B cell (primary cell): ENCODE measurements around the gene UBA7. TPM values are rescaled to one million over a fixed set of nuclear protein-coding genes. Genes with fewer than 3 reads are reported as not detected.

Source experiments
- ATAC-seq: fragments of 200-7000 bp; cut with Tn5 transposase; one replicate; pipeline ENCODE4 v1.10.0; 2021; ENCODE audit warnings: low read depth, mild to moderate bottlenecking, moderate number of reproducible peaks, moderate library complexity
- CTCF ChIA-PET: fragments of 350-600 bp; sonication (Branson Sonifier 250); formaldehyde crosslinking; loops from one replicate; lab custom pipeline; 2021; ENCODE audit warnings: antibody characterized with exemption, inconsistent platforms; lab: Charles Lee
- POLR2A ChIA-PET: fragments of 350-600 bp; sonication (Branson Sonifier 250); formaldehyde crosslinking; loops from one replicate; lab custom pipeline; 2021; ENCODE audit warnings: antibody characterized with exemption; lab: Charles Lee
- DNase-seq: peaks from one replicate; pipeline ENCODE4 v3.0.0; 2013
- H2AFZ ChIP-seq: 2 replicates; pipeline ENCODE4 v1.6.1; 2012; ENCODE audit warnings: mild to moderate bottlenecking, low read depth, low read length; ENCODE audit not compliant: insufficient read depth, poor library complexity, severe bottlenecking
- H3K27ac ChIP-seq, 2 donors: 1 replicate in 1 of 2; 2 replicates in 1 of 2; pipeline ENCODE4 v1.5.1; 2012 to 2013; ENCODE audit warnings: low read length in 2 of 2, mild to moderate bottlenecking in 2 of 2, moderate library complexity in 1 of 2
- H3K27me3 ChIP-seq, 4 experiments: fragments of 200-600 bp in 1 of 4; sonication (generic) in 1 of 4; replicated peaks in 1 of 4; 1 replicate in 2 of 4; 2 replicates in 2 of 4; pipeline versions ENCODE4 v1.6.1 to v1.7.0; 2013 to 2016; ENCODE audit warnings: low read length in 3 of 4, mild to moderate bottlenecking in 2 of 4, mixed read lengths in 1 of 4, moderate library complexity in 1 of 4; ENCODE audit not compliant: insufficient read depth in 4 of 4, control insufficient read depth in 3 of 4; ENCODE audit errors: control extremely low read depth in 1 of 4
- H3K36me3 ChIP-seq, 2 experiments: replicated peaks in 1 of 2; 1 replicate in 1 of 2; 2 replicates in 1 of 2; pipeline versions ENCODE4 v1.6.1 to v1.7.1; 2013; ENCODE audit warnings: low read length in 1 of 2; ENCODE audit not compliant: insufficient read depth in 2 of 2, control insufficient read depth in 1 of 2; ENCODE audit errors: control extremely low read depth in 1 of 2, extremely low read depth in 1 of 2
- H3K4me1 ChIP-seq, 2 donors: fragments of 200-600 bp in 1 of 2; sonication (generic) in 1 of 2; 1 replicate in 1 of 2; 2 replicates in 1 of 2; pipeline versions ENCODE4 v1.5.1 to v1.6.1; 2013 to 2017; ENCODE audit warnings: low read length in 2 of 2; ENCODE audit not compliant: control insufficient read depth in 2 of 2, insufficient read depth in 2 of 2
- H3K4me2 ChIP-seq: replicated peaks from 2 replicates; pipeline ENCODE3; 2012; ENCODE audit warnings: mild to moderate bottlenecking, low read depth, low read length; ENCODE audit not compliant: poor library complexity, severe bottlenecking
- H3K4me3 ChIP-seq, 5 experiments: fragments of 200-600 bp in 1 of 5; sonication (generic) in 1 of 5; 1 replicate in 3 of 5; 2 replicates in 2 of 5; pipeline versions ENCODE4 v1.5.1 to v1.7.0; 2011 to 2016; ENCODE audit warnings: low read length in 4 of 5, mild to moderate bottlenecking in 4 of 5, low read depth in 2 of 5, control low read depth in 1 of 5, moderate library complexity in 1 of 5; ENCODE audit not compliant: insufficient read depth in 1 of 5; ENCODE audit errors: control extremely low read depth in 1 of 5, extremely low read depth in 1 of 5
- H3K79me2 ChIP-seq: fragments of 200-600 bp; sonication (generic); one replicate; pipeline ENCODE4 v1.6.0; 2016; ENCODE audit warnings: low read length; ENCODE audit not compliant: control insufficient read depth, insufficient read depth
- H3K9ac ChIP-seq: fragments of 200-600 bp; sonication (generic); 2 replicates; pipeline ENCODE4 v1.6.1; 2017; ENCODE audit warnings: mild to moderate bottlenecking, low read length, moderate library complexity
- H3K9me3 ChIP-seq, 3 donors: one replicate each; pipeline versions ENCODE4 v1.6.1 to v1.7.1; 2013; ENCODE audit warnings: low read length in 2 of 3; ENCODE audit not compliant: control insufficient read depth in 2 of 3, insufficient read depth in 1 of 3; ENCODE audit errors: control extremely low read depth in 1 of 3
- H4K20me1 ChIP-seq: 2 replicates; pipeline ENCODE4 v1.6.0; 2012; ENCODE audit warnings: mild to moderate bottlenecking, low read length; ENCODE audit not compliant: insufficient read depth, control insufficient read depth, poor library complexity, severe bottlenecking
- H3K27ac Mint-ChIP-seq: one replicate; pipeline ENCODE4 v1.8.0; 2021; ENCODE audit warnings: mixed read lengths
- H3K27me3 Mint-ChIP-seq: one replicate; pipeline ENCODE4 v1.8.0; 2021; ENCODE audit warnings: mixed read lengths
- H3K4me1 Mint-ChIP-seq: one replicate; pipeline ENCODE4 v1.8.0; 2021; ENCODE audit warnings: mixed read lengths
- H3K4me3 Mint-ChIP-seq: one replicate; pipeline ENCODE4 v1.8.0; 2021; ENCODE audit warnings: mixed read lengths
- H3K9me3 Mint-ChIP-seq: one replicate; pipeline ENCODE4 v1.8.0; 2022; ENCODE audit warnings: mixed read lengths; ENCODE audit not compliant: insufficient read depth
- EZH2 ChIP-seq: IDR thresholded peaks from 2 replicates; pipeline ENCODE4 v1.6.1; 2012; ENCODE audit warnings: borderline replicate concordance, low read depth, mild to moderate bottlenecking, moderate library complexity, low read length; ENCODE audit not compliant: insufficient read depth, poor library complexity, severe bottlenecking
- WGBS: methylation state at CpG from one replicate; pipeline ENCODE4 v1.1.5; 2013; ENCODE audit warnings: missing lambda C conversion rate; ENCODE audit not compliant: insufficient coverage; 5-methylcytosine and 5-hydroxymethylcytosine counted together
- intact Hi-C: fragments of 100-400 bp; cut with micrococcal nuclease; formaldehyde crosslinking; loops from one replicate; pipeline ENCODE4 v1.10.0; 2022
- polyA plus RNA-seq: library from polyadenylated mRNA; depleted of rRNA; stranded (reverse); fragments of >200 nt; gene quantifications from 2 replicates; pipeline ENCODE4 v1.2.3, GENCODE V29; 2012
- total RNA-seq, 2 donors: library from RNA; stranded (reverse); fragments of 120-200 nt in 1 of 2; gene quantifications; 1 replicate in 1 of 2; 2 replicates in 1 of 2; pipeline versions ENCODE4 v1.2.3 to v1.2.4, GENCODE V29; 2013 to 2022
- TF ChIP-seq, protein P1 (sequence below): fragments of 200-600 bp; IDR thresholded peaks from one replicate; pipeline ENCODE4 v1.8.0; 2022; ENCODE audit warnings: antibody characterized with exemption, mild to moderate bottlenecking

The UBA7 gene
- total and polyA plus RNA-seq, 2 donors (not counting 1 experiment from before 2014, with no cell fraction given): 418 to 943 TPM

DNA sequence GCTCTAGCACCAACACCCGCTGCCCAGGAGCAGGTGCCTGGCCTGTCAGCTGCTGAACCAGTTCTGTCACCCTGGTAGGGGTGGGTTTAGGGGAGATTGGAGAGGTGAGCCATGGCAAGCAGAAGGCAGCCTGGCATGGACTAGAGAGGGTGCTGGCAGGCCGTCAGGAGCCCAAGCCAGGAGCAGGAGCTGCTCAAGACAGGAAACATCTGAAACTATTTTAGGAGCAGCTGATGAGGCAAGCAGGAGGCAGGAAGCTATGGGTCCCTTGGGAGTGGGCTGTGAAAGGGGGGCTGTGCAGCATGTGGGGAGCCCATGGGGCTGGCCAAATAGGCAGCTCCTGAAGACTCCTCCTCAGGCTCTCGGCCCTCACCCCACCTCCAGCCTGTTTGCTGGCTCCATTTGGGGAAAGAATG is 8.4 kb downstream of the UBA7 start:
- no peaks in the 10 kb centered on the region for H3K9me3 Mint-ChIP-seq
- intact Hi-C loops: loop anchor here (1.0 kb wide), 1 partner anchor 8 kb away; the partner anchor contains the start of gene UBA7
- Histone ChIP-seq H3K4me1 (peaks cover 51 to 64% of the 10 kb centered on the region in 2 donors), H2AFZ (peak overlapping the region; percentile 5), H3K27ac (peak overlapping the region; percentile 91 to 97), H3K9me3 (no peaks in the 10 kb centered on the region), H4K20me1 (no peaks in the 10 kb centered on the region), H3K4me3 (peak overlapping the region in 4 of 5 experiments; percentile 93 to 99 (median 96)), H3K79me2 (peaks cover 10% of the 10 kb centered on the region), H3K4me2 (peak overlapping the region; percentile 99), H3K36me3 (peaks cover 0 to 30% of the 10 kb centered on the region in 2 experiments), H3K9ac (peak overlapping the region; percentile 98), H3K27me3 (no peaks in the 10 kb centered on the region)
- peak; percentile 87 for DNase-seq
- H3K27me3 Mint-ChIP-seq: peaks cover 5% of the 10 kb centered on the region
- 0% methylated on average over 1 of the region's 3 CpGs for WGBS
- peak overlapping the region; percentile 86 for H3K4me3 Mint-ChIP-seq
- no peak for TF ChIP-seq EZH2
- TF ChIP-seq, protein P1, sequence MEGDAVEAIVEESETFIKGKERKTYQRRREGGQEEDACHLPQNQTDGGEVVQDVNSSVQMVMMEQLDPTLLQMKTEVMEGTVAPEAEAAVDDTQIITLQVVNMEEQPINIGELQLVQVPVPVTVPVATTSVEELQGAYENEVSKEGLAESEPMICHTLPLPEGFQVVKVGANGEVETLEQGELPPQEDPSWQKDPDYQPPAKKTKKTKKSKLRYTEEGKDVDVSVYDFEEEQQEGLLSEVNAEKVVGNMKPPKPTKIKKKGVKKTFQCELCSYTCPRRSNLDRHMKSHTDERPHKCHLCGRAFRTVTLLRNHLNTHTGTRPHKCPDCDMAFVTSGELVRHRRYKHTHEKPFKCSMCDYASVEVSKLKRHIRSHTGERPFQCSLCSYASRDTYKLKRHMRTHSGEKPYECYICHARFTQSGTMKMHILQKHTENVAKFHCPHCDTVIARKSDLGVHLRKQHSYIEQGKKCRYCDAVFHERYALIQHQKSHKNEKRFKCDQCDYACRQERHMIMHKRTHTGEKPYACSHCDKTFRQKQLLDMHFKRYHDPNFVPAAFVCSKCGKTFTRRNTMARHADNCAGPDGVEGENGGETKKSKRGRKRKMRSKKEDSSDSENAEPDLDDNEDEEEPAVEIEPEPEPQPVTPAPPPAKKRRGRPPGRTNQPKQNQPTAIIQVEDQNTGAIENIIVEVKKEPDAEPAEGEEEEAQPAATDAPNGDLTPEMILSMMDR: no peak
- CTCF ChIA-PET: interaction anchor here (0.8 to 15.1 kb wide), 6 partner anchors 10 to 285 kb away, joined by 3 to 547 read pairs (median 4); partner anchors contain the start of gene UBA7
- H3K27ac Mint-ChIP-seq: peak overlapping the region; percentile 98
- peaks cover 74% of the 10 kb centered on the region for H3K4me1 Mint-ChIP-seq
- POLR2A ChIA-PET: interaction anchor here (0.6 to 5.0 kb wide), 9 partner anchors 8 to 169 kb away, joined by 3 to 99 read pairs (median 8); partner anchors contain the start of genes GMPPB, IP6K1 and UBA7
- peak; percentile 42 for ATAC-seq
